ENCODE measurements around the gene CDC73. TPM values are rescaled to one million over a fixed set of nuclear protein-coding genes. Genes with fewer than 3 reads are reported as not detected.
"Not testable (repeated sequence)": the region's sequence is repeated elsewhere in the genome, so short reads cannot be mapped to it uniquely, and the experiment has no call there.

Gene CDC73
- total RNA-seq, 2 donors from 2014 or later = 71.8 to 76.5 TPM

GRCh38 chr1:193104907-193105820 lies 16.7 kb upstream of the CDC73 start, which contains the start of gene GLRX2:
Gene GLRX2, minus strand, starts transcription at chr1:193105414. Its CDS starts 32 bp downstream, at chr1:193105382.
- no peaks in the 10 kb centered on the region for H3K9me3 Mint-ChIP-seq
- peak within 1 kb of the TSS; percentile 91 for H3K4me3 Mint-ChIP-seq
- H3K27me3 Mint-ChIP-seq = no peaks in the 10 kb centered on the region
- DNase-seq (ENCODE audit: low spot score) = peak; percentile 87
- peak within 1 kb of the TSS; percentile 68 to 69 for H3K27ac Mint-ChIP-seq
- H3K4me1 Mint-ChIP-seq (ENCODE audit: low read depth in 2 of 2) = peaks cover 15 to 23% of the 10 kb centered on the region in 2 donors
- ATAC-seq = peak; percentile 95 to 97
- H3K36me3 Mint-ChIP-seq = no peaks in the 10 kb centered on the region

- H3K36me3 Mint-ChIP-seq = no peaks in the 10 kb centered on the region
- peak overlapping the region; percentile 91 for H3K4me3 Mint-ChIP-seq
- ATAC-seq (no peak), DNase-seq (ENCODE audit: low spot score) (no peak)
- peak overlapping the region; percentile 68 to 69 for H3K27ac Mint-ChIP-seq
- H3K4me1 Mint-ChIP-seq (ENCODE audit: low read depth in 2 of 2) = peaks cover 15 to 23% of the 10 kb centered on the region in 2 donors
- no peaks in the 10 kb centered on the region for H3K9me3 Mint-ChIP-seq
- H3K27me3 Mint-ChIP-seq = no peaks in the 10 kb centered on the region
Observed at GRCh38 chr1:193105821-193106177, 16.0 kb upstream of the CDC73 start.

- no peak for ATAC-seq
- Mint-ChIP-seq H3K27ac (no peak overlapping the region), H3K36me3 (no peaks in the 10 kb centered on the region), H3K4me1 (ENCODE audit: low read depth in 2 of 2) (peaks cover 10 to 15% of the 10 kb centered on the region in 2 donors), H3K27me3 (no peaks in the 10 kb centered on the region), H3K4me3 (no peak overlapping the region), H3K9me3 (no peaks in the 10 kb centered on the region)
- no peak for DNase-seq (ENCODE audit: low spot score)
Observed at GRCh38 chr1:193108471-193108870, 13.4 kb upstream of the CDC73 start.

- no peak for DNase-seq (ENCODE audit: low spot score)
- ATAC-seq = no peak
- no peak overlapping the region for H3K27ac Mint-ChIP-seq
- H3K27me3 Mint-ChIP-seq = no peaks in the 10 kb centered on the region
- H3K4me1 Mint-ChIP-seq (ENCODE audit: low read depth in 2 of 2) = peaks cover 3 to 7% of the 10 kb centered on the region in 2 donors
- no peaks in the 10 kb centered on the region for H3K36me3 Mint-ChIP-seq
- no peak overlapping the region for H3K4me3 Mint-ChIP-seq
- H3K9me3 Mint-ChIP-seq = no peaks in the 10 kb centered on the region
Observed at GRCh38 chr1:193109619-193110018, 12.2 kb upstream of the CDC73 start.

GRCh38 chr1:193110246-193110645 lies 11.6 kb upstream of the CDC73 start:
- DNase-seq (ENCODE audit: low spot score) = no peak
- Mint-ChIP-seq H3K4me3 (no peak overlapping the region), H3K27me3 (no peaks in the 10 kb centered on the region), H3K4me1 (ENCODE audit: low read depth in 2 of 2) (peaks cover 3 to 7% of the 10 kb centered on the region in 2 donors), H3K36me3 (no peaks in the 10 kb centered on the region), H3K27ac (no peak overlapping the region), H3K9me3 (no peaks in the 10 kb centered on the region)
- ATAC-seq = no peak

- no peak for DNase-seq (ENCODE audit: low spot score)
- H3K27me3 Mint-ChIP-seq = no peaks in the 10 kb centered on the region
- H3K4me3 Mint-ChIP-seq = no peak overlapping the region
- no peak for ATAC-seq
- H3K4me1 Mint-ChIP-seq (ENCODE audit: low read depth in 2 of 2) = peaks cover 0 to 1% of the 10 kb centered on the region in 2 donors
- H3K27ac Mint-ChIP-seq = no peak overlapping the region
- no peaks in the 10 kb centered on the region for H3K9me3 Mint-ChIP-seq
- no peaks in the 10 kb centered on the region for H3K36me3 Mint-ChIP-seq
Observed at GRCh38 chr1:193110864-193111263, 11.0 kb upstream of the CDC73 start.

- no peak for DNase-seq (ENCODE audit: low spot score)
- Mint-ChIP-seq H3K4me3 (no peak overlapping the region), H3K36me3 (no peaks in the 10 kb centered on the region), H3K4me1 (ENCODE audit: low read depth in 2 of 2) (no peaks in the 10 kb centered on the region), H3K27me3 (peaks cover 0 to 2% of the 10 kb centered on the region in 2 donors), H3K9me3 (no peaks in the 10 kb centered on the region), H3K27ac (no peak overlapping the region)
- ATAC-seq = no peak
Observed at GRCh38 chr1:193111641-193112090, 10.2 kb upstream of the CDC73 start.

GRCh38 chr1:193113258-193113991 lies 8.4 kb upstream of the CDC73 start:
- H3K36me3 Mint-ChIP-seq = no peaks in the 10 kb centered on the region
- no peak for ATAC-seq
- no peak overlapping the region for H3K4me3 Mint-ChIP-seq
- H3K9me3 Mint-ChIP-seq = no peaks in the 10 kb centered on the region
- no peak for DNase-seq (ENCODE audit: low spot score)
- peaks cover 0 to under 1% of the 10 kb centered on the region in 2 donors for H3K4me1 Mint-ChIP-seq (ENCODE audit: low read depth in 2 of 2)
- peaks cover 0 to 5% of the 10 kb centered on the region in 2 donors for H3K27me3 Mint-ChIP-seq
- no peak overlapping the region for H3K27ac Mint-ChIP-seq

- Mint-ChIP-seq H3K4me3 (no peak overlapping the region), H3K36me3 (no peaks in the 10 kb centered on the region), H3K9me3 (no peaks in the 10 kb centered on the region), H3K27ac (no peak overlapping the region), H3K27me3 (peaks cover 0 to 5% of the 10 kb centered on the region in 2 donors), H3K4me1 (ENCODE audit: low read depth in 2 of 2) (peaks cover 0 to 6% of the 10 kb centered on the region in 2 donors)
- ATAC-seq = no peak
- no peak for DNase-seq (ENCODE audit: low spot score)
Observed at GRCh38 chr1:193113992-193114332, 7.9 kb upstream of the CDC73 start.

GRCh38 chr1:193114485-193115095 lies 7.2 kb upstream of the CDC73 start:
- Mint-ChIP-seq H3K36me3 (no peaks in the 10 kb centered on the region), H3K9me3 (no peaks in the 10 kb centered on the region), H3K27me3 (peaks cover 0 to 5% of the 10 kb centered on the region in 2 donors), H3K27ac (no peak overlapping the region), H3K4me1 (ENCODE audit: low read depth in 2 of 2) (peaks cover 0 to 12% of the 10 kb centered on the region in 2 donors), H3K4me3 (no peak overlapping the region)
- no peak for ATAC-seq
- DNase-seq (ENCODE audit: low spot score) = no peak

GRCh38 chr1:193115629-193116227 lies 6.1 kb upstream of the CDC73 start:
- no peak overlapping the region for H3K27ac Mint-ChIP-seq
- DNase-seq (ENCODE audit: low spot score) = no peak
- no peaks in the 10 kb centered on the region for H3K36me3 Mint-ChIP-seq
- H3K4me1 Mint-ChIP-seq (ENCODE audit: low read depth in 2 of 2) = peaks cover 0 to 19% of the 10 kb centered on the region in 2 donors
- H3K9me3 Mint-ChIP-seq = no peaks in the 10 kb centered on the region
- H3K4me3 Mint-ChIP-seq = no peak overlapping the region
- H3K27me3 Mint-ChIP-seq = peaks cover 0 to 5% of the 10 kb centered on the region in 2 donors
- ATAC-seq = no peak

GRCh38 chr1:193117167-193117566 lies 4.7 kb upstream of the CDC73 start:
- DNase-seq (ENCODE audit: low spot score); H3K27me3 Mint-ChIP-seq; H3K9me3 Mint-ChIP-seq; H3K4me3 Mint-ChIP-seq; H3K36me3 Mint-ChIP-seq; ATAC-seq; H3K27ac Mint-ChIP-seq: not testable (repeated sequence)
- peaks cover 3 to 29% of the 10 kb centered on the region in 2 donors for H3K4me1 Mint-ChIP-seq (ENCODE audit: low read depth in 2 of 2)

GRCh38 chr1:193118194-193118593 lies 3.6 kb upstream of the CDC73 start:
- Mint-ChIP-seq H3K36me3 (peaks cover 6% of the 10 kb centered on the region), H3K4me3 (no peak overlapping the region), H3K27ac (no peak overlapping the region), H3K27me3 (peaks cover 0 to 5% of the 10 kb centered on the region in 2 donors), H3K4me1 (ENCODE audit: low read depth in 2 of 2) (peaks cover 7 to 35% of the 10 kb centered on the region in 2 donors), H3K9me3 (no peaks in the 10 kb centered on the region)
- no peak for ATAC-seq
- no peak for DNase-seq (ENCODE audit: low spot score)

Data from natural killer cell treated with Interleukin-12 subunit alpha and Interleukin-12 subunit beta and Interleukin-15 and Interleukin-18, amount 100 ng/mL, for 72 hours (primary cell).